ENCODE data around the gene PRKD1. TPM values are rescaled to one million over a fixed set of nuclear protein-coding genes. Genes with fewer than 3 reads are reported as not detected.

The PRKD1 gene
- total RNA-seq, 2 donors from 2014 or later, result 1.0 to 2.8 TPM

- intact Hi-C loops (cut with DNase I), result no loop called here
- Histone ChIP-seq H3K9ac (ENCODE audit: low read depth in 2 of 2, low read length in 2 of 2) (no peak overlapping the region), H3K27ac (no peak overlapping the region), H3K9me3 (no peaks in the 10 kb centered on the region), H3K27me3 (no peaks in the 10 kb centered on the region), H3K4me1 (no peaks in the 10 kb centered on the region), H3K4me3 (no peak overlapping the region), H3K36me3 (no peaks in the 10 kb centered on the region)
- no peak for DNase-seq
- no peak for TF ChIP-seq CTCF (IDR thresholded peaks at IDR 0.05)
These were observed 123.0 kb downstream of the PRKD1 start for GRCh38 chr14:29804481-29805266.

- H3K9ac ChIP-seq (ENCODE audit: low read depth in 2 of 2, low read length in 2 of 2), result no peak overlapping the region
- H3K4me3 ChIP-seq, result no peak overlapping the region
- TF ChIP-seq CTCF (IDR thresholded peaks at IDR 0.05), result no peak
- no peaks in the 10 kb centered on the region for H3K27me3 ChIP-seq
- no peaks in the 10 kb centered on the region for H3K36me3 ChIP-seq
- H3K9me3 ChIP-seq, result no peaks in the 10 kb centered on the region
- DNase-seq, result no peak
- intact Hi-C loops (cut with DNase I), result no loop called here
- H3K4me1 ChIP-seq, result no peaks in the 10 kb centered on the region
- H3K27ac ChIP-seq, result no peak overlapping the region
These were observed 124.6 kb downstream of the PRKD1 start for GRCh38 chr14:29803045-29803444.

GRCh38 chr14:29802211-29802610, 125.4 kb downstream of the PRKD1 start:
- Histone ChIP-seq H3K27me3 (no peaks in the 10 kb centered on the region), H3K27ac (no peak overlapping the region), H3K9ac (ENCODE audit: low read depth in 2 of 2, low read length in 2 of 2) (no peak overlapping the region), H3K4me3 (no peak overlapping the region), H3K36me3 (no peaks in the 10 kb centered on the region), H3K9me3 (no peaks in the 10 kb centered on the region), H3K4me1 (no peaks in the 10 kb centered on the region)
- TF ChIP-seq CTCF (IDR thresholded peaks at IDR 0.05), result no peak
- DNase-seq, result no peak
- intact Hi-C loops (cut with DNase I), result no loop called here

- H3K27ac ChIP-seq, result no peak overlapping the region
- no peak overlapping the region for H3K9ac ChIP-seq (ENCODE audit: low read depth in 2 of 2, low read length in 2 of 2)
- TF ChIP-seq CTCF (IDR thresholded peaks at IDR 0.05), result no peak
- H3K9me3 ChIP-seq, result no peaks in the 10 kb centered on the region
- H3K36me3 ChIP-seq, result no peaks in the 10 kb centered on the region
- intact Hi-C loops (cut with DNase I), result no loop called here
- H3K4me3 ChIP-seq, result no peak overlapping the region
- DNase-seq, result no peak
- no peaks in the 10 kb centered on the region for H3K4me1 ChIP-seq
- no peaks in the 10 kb centered on the region for H3K27me3 ChIP-seq
These were observed 126.7 kb downstream of the PRKD1 start for GRCh38 chr14:29800961-29801360.

- no peaks in the 10 kb centered on the region for H3K36me3 ChIP-seq
- TF ChIP-seq CTCF (IDR thresholded peaks at IDR 0.05), result no peak
- H3K4me1 ChIP-seq, result no peaks in the 10 kb centered on the region
- intact Hi-C loops (cut with DNase I), result no loop called here
- H3K27me3 ChIP-seq, result no peaks in the 10 kb centered on the region
- no peak for DNase-seq
- H3K27ac ChIP-seq, result no peak overlapping the region
- no peaks in the 10 kb centered on the region for H3K9me3 ChIP-seq
- no peak overlapping the region for H3K4me3 ChIP-seq
- H3K9ac ChIP-seq (ENCODE audit: low read depth in 2 of 2, low read length in 2 of 2), result no peak overlapping the region
These were observed 128.1 kb downstream of the PRKD1 start for GRCh38 chr14:29799464-29800095.

Data from colonic mucosa (tissue), 4 donors.